RWPE1 (cell line): ENCODE results near the gene ISL2.
A peak's percentile ranks its signal among the peaks of the same experiment; 100 is the strongest.
"Not testable (repeated sequence)": the region's sequence is repeated elsewhere in the genome, so short reads cannot be mapped to it uniquely, and the experiment has no call there.

Experiments used
- CTCF ChIA-PET: fragments of 350-600 bp; sonication (Branson Sonifier 250); formaldehyde crosslinking; extraction: SDS; loops from one replicate; lab custom pipeline; 2021; lab: Yijun Ruan, JAX
- POLR2A ChIA-PET: fragments of 400-600 bp; formaldehyde crosslinking; extraction: SDS; loops from one replicate; lab custom pipeline; 2020; ENCODE audit warnings: antibody characterized with exemption; ENCODE audit not compliant: low non-redundant PET; lab: Yijun Ruan, JAX
- DNase-seq: peaks from one replicate; pipeline ENCODE4 v3.0.0; 2012; ENCODE audit warnings: low spot score
- H3K27ac ChIP-seq: fragments of 450-650 bp; 2 replicates; pipeline ENCODE4 v1.5.1; 2017
- CTCF ChIP-seq: fragments of 450-650 bp; conservative IDR thresholded peaks from 2 replicates; pipeline ENCODE4 v1.5.1; 2017; ENCODE audit warnings: low read depth, mild to moderate bottlenecking

The ISL2 gene

GRCh38 chr15:76312540-76313174, 23.9 kb upstream of the ISL2 start:
- H3K27ac ChIP-seq = peak overlapping the region; percentile 53
- ChIA-PET POLR2A (interaction anchor here (0.8 to 1.2 kb wide), 2 partner anchors 23 to 33 kb away, joined by 4 read pairs; no protein-coding TSS in a partner anchor), CTCF (interaction anchor here (1.1 kb wide), 1 partner anchor 21 kb away, joined by 3 read pairs; no protein-coding TSS in a partner anchor)
- TF ChIP-seq CTCF = no peak
- peak; percentile 64 for DNase-seq

DNA sequence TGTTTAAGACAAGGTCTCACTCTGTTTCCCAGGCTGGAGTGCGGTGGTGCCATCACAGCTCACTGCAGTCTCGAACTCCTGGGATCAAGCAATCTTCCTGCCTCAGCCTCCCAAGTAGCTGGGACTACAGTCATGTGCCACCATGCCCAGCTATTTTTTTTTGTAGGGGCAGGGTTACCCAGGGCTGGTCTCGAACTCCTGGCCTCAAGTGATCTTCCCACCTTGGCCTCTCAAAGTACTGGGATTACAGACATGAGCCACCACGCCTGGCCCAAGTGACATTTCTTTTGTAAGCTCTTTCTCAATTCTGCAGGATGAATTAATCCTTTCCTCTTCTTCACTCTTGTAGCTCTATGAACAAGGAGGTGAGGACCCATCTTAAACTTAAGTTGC, 23.4 kb upstream of the ISL2 start:
- CTCF ChIA-PET = interaction anchor here (0.6 to 1.1 kb wide), 2 partner anchors 21 to 682 kb away, joined by 3 to 4 read pairs; no protein-coding TSS in a partner anchor
- not testable (repeated sequence) for DNase-seq
- H3K27ac ChIP-seq = peak overlapping the region; percentile 53
- POLR2A ChIA-PET = interaction anchor here (0.8 kb wide), 1 partner anchor 23 kb away, joined by 4 read pairs; no protein-coding TSS in a partner anchor

- H3K27ac ChIP-seq = no peak overlapping the region; the same call in 1 of the 2 replicates
- TF ChIP-seq CTCF = no peak
- POLR2A ChIA-PET = no interaction called here
- CTCF ChIA-PET = interaction anchor here (0.6 to 1.1 kb wide), 2 partner anchors 20 to 682 kb away, joined by 3 to 4 read pairs; no protein-coding TSS in a partner anchor
- no peak for DNase-seq
Measured at GRCh38 chr15:76313731-76314130, 22.8 kb upstream of the ISL2 start.

GRCh38 chr15:76320012-76320411, 16.6 kb upstream of the ISL2 start:
- POLR2A ChIA-PET = no interaction called here
- TF ChIP-seq CTCF = no peak
- no peak for DNase-seq
- H3K27ac ChIP-seq = no peak overlapping the region
- CTCF ChIA-PET = interaction anchor here (0.6 kb wide), 1 partner anchor 324 kb away, joined by 3 read pairs; no protein-coding TSS in a partner anchor

GRCh38 chr15:76321171-76321570, 15.4 kb upstream of the ISL2 start:
- no peak for TF ChIP-seq CTCF
- ChIA-PET POLR2A (interaction anchor here (0.5 kb wide), 1 partner anchor 91 kb away, joined by 4 read pairs; no protein-coding TSS in a partner anchor), CTCF (no interaction called here)
- H3K27ac ChIP-seq = no peak overlapping the region
- DNase-seq = no peak

GRCh38 chr15:76321602-76322001, 15.0 kb upstream of the ISL2 start:
- no peak for TF ChIP-seq CTCF
- ChIA-PET POLR2A (interaction anchor here (0.5 kb wide), 1 partner anchor 92 kb away, joined by 4 read pairs; no protein-coding TSS in a partner anchor), CTCF (no interaction called here)
- DNase-seq = no peak
- no peak overlapping the region for H3K27ac ChIP-seq

DNA sequence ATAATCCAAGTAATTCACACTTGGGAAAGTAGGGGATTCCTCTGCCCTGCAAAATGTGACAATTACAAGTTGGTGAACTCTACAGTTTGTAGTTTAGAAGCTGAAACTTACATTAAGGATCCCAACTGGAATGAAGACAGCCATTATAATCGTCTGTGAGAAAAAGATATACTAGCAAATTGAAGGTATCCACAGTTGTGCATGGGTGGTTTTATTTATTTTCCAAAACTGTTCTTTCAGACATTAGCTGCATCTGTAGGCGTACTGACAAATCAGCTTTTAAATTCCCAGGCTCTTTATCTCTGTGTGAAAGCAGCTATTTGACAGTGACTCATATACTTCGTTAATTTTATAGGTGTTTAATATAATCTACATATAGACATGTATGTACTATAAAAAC, 12.5 kb upstream of the ISL2 start:
- no peak overlapping the region for H3K27ac ChIP-seq
- ChIA-PET POLR2A (no interaction called here), CTCF (no interaction called here)
- TF ChIP-seq CTCF = no peak
- DNase-seq = no peak
